ENCODE results near the gene CYTH1. TPM values are rescaled to one million over a fixed set of nuclear protein-coding genes. Genes with fewer than 3 reads are reported as not detected.

Gene CYTH1
- polyA plus RNA-seq, 1 donor from 2014 or later, result 210 TPM

DNA sequence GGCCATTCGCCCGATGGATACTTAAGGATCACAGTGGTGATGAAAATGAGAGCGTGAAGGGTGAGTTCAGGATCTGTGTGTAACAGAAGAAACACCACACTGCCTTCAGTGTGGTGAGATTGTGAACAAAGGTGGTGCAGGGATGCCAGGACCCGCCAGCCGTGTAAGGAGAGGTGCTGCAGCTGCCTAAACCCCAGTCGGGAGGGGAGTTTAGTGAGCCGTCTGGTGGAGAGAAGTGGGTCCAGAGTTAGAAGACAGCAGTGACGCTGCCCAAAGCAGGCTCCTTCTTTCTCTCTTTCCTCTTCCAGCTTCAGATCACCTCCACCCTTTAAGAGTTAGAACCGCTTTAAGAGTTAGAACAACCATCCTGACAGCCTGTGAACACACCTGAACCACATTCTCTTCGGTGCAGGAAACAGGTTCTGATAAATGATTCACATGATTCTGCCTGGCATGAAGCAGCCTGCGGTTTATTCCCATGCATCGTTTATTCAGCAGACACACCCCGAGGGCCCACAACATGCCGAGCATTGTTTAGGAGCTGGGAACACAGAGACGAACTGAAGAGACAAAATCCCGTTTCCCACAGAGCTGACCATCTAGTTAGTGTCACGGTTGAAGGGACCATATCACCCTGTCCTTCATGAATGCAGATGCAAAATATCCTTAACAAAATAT lies 120.8 kb downstream of the CYTH1 start:
- H3K9me3 Mint-ChIP-seq, result no peaks in the 10 kb centered on the region
- H3K27me3 Mint-ChIP-seq, result no peaks in the 10 kb centered on the region
- no peak overlapping the region for H3K27ac Mint-ChIP-seq

DNA sequence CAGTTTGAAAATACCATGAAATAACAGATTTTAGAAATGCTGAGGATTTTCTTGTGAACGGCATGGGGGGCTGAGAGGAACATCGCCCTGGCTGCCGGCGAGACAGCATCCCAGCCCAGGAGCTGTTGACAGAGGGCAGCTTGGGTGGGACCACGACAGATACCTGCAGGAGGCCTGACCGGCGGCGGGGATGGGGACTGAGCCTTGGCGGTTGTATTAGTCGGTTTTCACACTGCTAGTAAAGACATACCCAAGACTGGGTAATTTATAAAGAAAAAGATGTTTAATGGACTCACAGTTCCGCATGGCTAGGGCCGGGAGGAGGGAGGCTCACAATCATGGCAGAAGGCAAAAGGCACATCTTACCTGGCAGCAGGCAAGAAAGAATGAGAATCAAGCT lies 122.5 kb downstream of the CYTH1 start:
- H3K9me3 Mint-ChIP-seq, result no peaks in the 10 kb centered on the region
- no peak overlapping the region for H3K27ac Mint-ChIP-seq
- H3K4me1 Mint-ChIP-seq, result no peaks in the 10 kb centered on the region
- no peaks in the 10 kb centered on the region for H3K27me3 Mint-ChIP-seq
- no peak overlapping the region for H3K4me3 Mint-ChIP-seq
- peaks cover 4% of the 10 kb centered on the region for H3K36me3 Mint-ChIP-seq

More for the DNA sequence above, 120.8 kb downstream of the CYTH1 start:
- no peak overlapping the region for H3K4me3 Mint-ChIP-seq
- peaks cover 4% of the 10 kb centered on the region for H3K36me3 Mint-ChIP-seq
- H3K4me1 Mint-ChIP-seq, result peaks cover 9 to 12% (median 10%) of the 10 kb centered on the region in 3 donors

DNA sequence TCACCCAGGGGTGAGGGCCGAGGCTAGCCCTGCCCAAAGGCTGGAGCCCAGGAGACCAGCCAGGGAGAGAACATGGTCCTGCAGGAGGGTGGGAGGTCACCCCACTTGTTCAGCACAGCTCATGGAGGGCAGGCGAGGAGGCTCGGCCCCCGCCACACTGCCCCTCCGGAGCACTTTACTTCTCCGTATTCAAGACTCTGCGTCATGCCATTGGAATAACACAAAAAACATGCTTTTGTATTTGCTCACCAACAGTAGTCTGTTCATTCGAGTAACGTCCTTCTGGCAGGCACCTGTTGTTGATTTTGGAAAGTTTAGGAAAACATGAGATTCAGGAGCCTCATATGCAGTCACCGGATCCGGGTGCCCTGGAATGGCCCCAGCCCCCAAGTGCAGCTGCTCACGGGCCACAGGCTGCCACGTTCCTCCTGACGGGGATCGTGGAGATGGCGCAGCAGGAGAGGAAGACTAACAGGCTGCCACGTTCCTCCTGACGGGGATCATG lies 123.7 kb downstream of the CYTH1 start:
- H3K9me3 Mint-ChIP-seq, result no peaks in the 10 kb centered on the region
- H3K4me1 Mint-ChIP-seq, result no peaks in the 10 kb centered on the region
- no peaks in the 10 kb centered on the region for H3K27me3 Mint-ChIP-seq
- H3K36me3 Mint-ChIP-seq, result peaks cover 4% of the 10 kb centered on the region
- H3K4me3 Mint-ChIP-seq, result no peak overlapping the region
- peak overlapping the region in 1 of 3 donors; percentile 16 for H3K27ac Mint-ChIP-seq

DNA sequence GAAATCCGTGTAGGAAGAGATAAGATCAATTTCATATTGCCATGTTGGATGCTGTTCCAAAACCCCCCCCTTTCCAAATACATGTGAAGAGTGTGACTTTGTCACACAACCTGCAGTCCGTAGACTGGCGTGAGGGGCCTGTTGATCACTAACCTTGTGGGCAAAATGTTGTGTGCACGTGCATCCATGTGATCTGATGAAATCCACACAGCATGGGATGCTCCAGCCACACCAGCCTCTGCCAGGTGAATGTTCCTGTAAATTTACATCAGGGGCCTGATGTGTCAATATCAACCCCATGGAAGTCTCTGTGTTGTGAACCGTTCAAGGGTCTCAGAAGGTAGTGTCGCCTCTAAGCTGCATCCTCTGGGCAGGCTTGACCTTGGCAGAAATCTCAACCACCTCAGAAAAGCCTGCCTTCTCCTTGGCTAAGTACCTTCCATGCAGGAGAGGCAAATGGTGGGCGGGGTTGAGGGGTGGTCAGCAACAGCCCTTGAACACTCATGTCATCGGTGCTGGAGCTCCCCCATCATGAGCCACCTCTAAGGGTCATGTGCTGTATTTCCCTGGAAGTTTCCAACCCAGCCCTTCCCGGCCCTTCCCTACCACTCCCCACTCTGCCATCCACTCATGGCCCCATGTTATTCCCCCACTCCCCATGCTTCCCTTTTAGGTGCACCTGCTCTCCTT lies 126.7 kb downstream of the CYTH1 start:
- Mint-ChIP-seq H3K4me1 (no peaks in the 10 kb centered on the region), H3K36me3 (no peaks in the 10 kb centered on the region), H3K27ac (no peak overlapping the region), H3K9me3 (no peaks in the 10 kb centered on the region), H3K4me3 (no peak overlapping the region), H3K27me3 (no peaks in the 10 kb centered on the region)

DNA sequence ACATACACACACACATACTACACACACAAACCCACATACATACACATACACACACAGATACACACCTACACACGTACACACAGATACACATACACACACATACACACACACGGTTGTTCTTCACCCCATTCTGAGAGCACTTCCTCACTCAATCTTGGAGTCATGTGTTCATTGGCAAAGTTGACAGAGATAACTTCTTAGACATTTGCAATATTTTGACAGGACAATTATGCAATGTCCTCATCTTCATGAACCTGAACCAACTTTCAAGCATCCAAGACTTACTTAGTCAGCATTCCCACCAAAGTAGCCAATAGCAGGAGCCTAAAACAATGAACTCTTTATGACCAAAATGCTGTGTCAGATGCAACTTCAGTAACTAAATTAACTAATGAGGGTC lies 127.7 kb downstream of the CYTH1 start:
- Mint-ChIP-seq H3K4me1 (no peaks in the 10 kb centered on the region), H3K4me3 (no peak overlapping the region), H3K36me3 (no peaks in the 10 kb centered on the region), H3K9me3 (peaks cover 0 to 5% (median 2%) of the 10 kb centered on the region in 3 donors), H3K27me3 (peaks cover 3% of the 10 kb centered on the region), H3K27ac (peak overlapping the region in 1 of 3 donors; percentile 41)

DNA sequence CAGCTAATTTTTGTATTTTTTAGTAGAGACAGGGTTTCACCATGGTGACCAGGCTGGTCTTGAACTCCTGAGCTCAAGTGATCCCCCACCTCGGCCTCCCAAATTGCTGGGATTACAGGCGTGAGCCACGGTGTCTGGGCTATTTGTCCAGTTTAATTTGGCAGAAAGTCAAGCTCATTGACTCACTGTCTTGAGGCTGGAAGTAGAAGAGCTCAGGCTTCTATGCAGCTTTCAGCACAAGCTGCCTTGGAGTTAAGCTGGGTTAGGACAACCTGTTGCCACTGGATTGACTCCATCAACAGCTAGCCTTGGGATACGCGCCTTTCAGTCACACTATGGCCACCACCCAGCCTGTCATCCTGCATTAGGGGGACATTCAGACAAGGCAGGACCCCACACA lies 128.7 kb downstream of the CYTH1 start:
- Mint-ChIP-seq H3K4me1 (no peaks in the 10 kb centered on the region), H3K36me3 (no peaks in the 10 kb centered on the region), H3K27ac (no peak overlapping the region), H3K9me3 (peaks cover 3 to 7% (median 5%) of the 10 kb centered on the region in 3 donors), H3K4me3 (no peak overlapping the region), H3K27me3 (peaks cover 4% of the 10 kb centered on the region)

DNA sequence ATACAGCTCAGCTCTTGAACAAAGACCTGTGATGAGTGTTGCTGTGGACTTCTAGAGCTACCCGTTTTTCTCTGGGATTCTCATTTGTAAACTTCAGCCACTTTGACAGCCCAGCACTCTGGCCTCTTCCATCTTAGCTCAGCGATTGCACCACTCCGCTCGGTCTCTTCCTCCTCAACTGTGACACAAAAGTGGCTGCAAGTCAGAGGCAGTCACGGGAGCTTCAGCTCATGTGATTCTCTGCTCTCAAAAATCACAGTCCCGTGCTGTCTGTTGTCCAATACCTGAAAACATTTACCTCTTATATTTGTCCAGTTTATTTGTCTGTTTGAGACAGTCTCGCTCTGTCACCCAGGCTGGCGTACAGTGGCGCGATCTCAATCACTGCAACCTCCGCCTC lies 129.2 kb downstream of the CYTH1 start:
- Mint-ChIP-seq H3K4me3 (peak overlapping the region in 1 of 4 donors; percentile 25), H3K27me3 (peaks cover 4% of the 10 kb centered on the region), H3K36me3 (peaks cover 2% of the 10 kb centered on the region), H3K9me3 (peaks cover 4 to 7% (median 5%) of the 10 kb centered on the region in 3 donors), H3K4me1 (no peaks in the 10 kb centered on the region), H3K27ac (no peak overlapping the region)

DNA sequence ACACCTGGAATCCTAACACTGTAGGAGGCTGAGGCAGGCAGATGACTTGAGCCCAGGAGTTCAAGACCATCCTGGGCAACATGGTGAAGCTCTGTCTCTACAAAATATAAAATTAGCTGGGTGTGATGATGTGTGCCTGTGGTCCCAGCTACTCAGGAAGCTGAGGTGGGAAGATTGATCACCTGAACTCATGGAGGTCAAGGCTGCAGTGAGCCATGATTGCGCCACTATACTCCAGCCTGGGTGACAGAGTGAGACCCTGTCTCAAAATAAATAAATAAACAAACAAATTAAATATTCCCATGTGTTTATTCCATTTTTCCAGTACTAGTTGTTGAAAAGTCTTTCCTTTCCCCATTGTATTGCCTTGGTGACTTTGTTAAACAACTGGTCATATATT lies 130.0 kb downstream of the CYTH1 start:
- H3K9me3 Mint-ChIP-seq, result peaks cover 5 to 7% (median 7%) of the 10 kb centered on the region in 3 donors
- H3K36me3 Mint-ChIP-seq, result peaks cover 2% of the 10 kb centered on the region
- peaks cover 0 to 3% (median 1%) of the 10 kb centered on the region in 3 donors for H3K4me1 Mint-ChIP-seq
- H3K27ac Mint-ChIP-seq, result no peak overlapping the region
- H3K27me3 Mint-ChIP-seq, result peaks cover 4% of the 10 kb centered on the region
- no peak overlapping the region for H3K4me3 Mint-ChIP-seq

DNA sequence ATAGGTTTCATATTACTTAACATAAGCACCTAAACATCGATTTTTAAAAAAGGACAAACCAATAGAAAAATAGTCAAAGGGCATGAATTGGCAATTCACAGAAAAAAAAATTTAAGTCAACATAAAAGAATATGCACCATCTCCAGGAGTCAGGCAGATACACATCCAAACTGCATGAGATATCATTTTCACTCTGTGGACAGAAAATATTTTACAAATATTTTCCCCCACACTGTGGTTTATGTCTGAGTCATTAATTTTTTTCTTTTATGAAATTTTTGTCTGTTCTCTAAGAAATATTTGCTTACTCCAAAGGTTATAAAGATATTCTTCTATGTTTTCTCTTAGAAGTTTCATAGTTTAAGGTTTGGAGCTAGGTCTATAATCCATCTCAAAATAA lies 130.5 kb downstream of the CYTH1 start:
- no peak overlapping the region for H3K27ac Mint-ChIP-seq
- H3K4me3 Mint-ChIP-seq, result no peak overlapping the region

DNA sequence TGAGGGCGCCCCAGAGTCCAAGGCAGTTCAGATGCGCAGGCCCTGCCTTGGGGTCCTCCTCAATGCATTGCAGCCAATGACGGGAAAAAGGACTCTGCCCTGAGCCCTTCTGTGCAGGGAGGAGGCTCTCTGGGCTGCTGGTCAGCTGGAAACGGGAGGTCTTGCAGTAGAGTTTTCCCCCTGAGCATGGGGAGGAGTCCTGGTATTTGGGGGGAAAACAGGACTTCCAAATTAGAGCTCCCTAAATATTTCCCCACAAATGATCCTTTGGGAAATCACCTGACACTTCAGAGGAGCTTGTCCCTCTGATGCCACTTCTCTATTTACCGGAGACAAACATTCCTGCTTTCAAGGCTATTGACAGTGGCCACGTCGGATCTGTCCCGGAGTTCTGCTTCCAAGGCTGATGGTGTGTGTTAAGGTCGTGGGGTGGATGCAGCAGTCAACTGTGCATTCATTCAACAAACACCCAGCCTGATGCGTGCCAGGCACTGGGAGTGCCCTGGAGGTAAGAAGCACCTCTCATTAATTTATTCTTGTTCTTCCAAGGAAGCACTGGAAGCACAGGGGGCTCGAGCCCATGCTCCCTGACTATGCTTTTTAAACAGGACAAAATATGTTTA lies 131.9 kb downstream of the CYTH1 start:
- H3K36me3 Mint-ChIP-seq, result peaks cover 4% of the 10 kb centered on the region
- no peak overlapping the region for H3K4me3 Mint-ChIP-seq
- H3K27ac Mint-ChIP-seq, result no peak overlapping the region
- H3K9me3 Mint-ChIP-seq, result peaks cover 5 to 7% (median 7%) of the 10 kb centered on the region in 3 donors
- peaks cover 4% of the 10 kb centered on the region for H3K27me3 Mint-ChIP-seq
- peaks cover 5 to 14% (median 12%) of the 10 kb centered on the region in 3 donors for H3K4me1 Mint-ChIP-seq

More for the DNA sequence above, 130.5 kb downstream of the CYTH1 start:
- H3K36me3 Mint-ChIP-seq, result peaks cover 2% of the 10 kb centered on the region
- peaks cover 4% of the 10 kb centered on the region for H3K27me3 Mint-ChIP-seq
- peaks cover 5 to 7% (median 7%) of the 10 kb centered on the region in 3 donors for H3K9me3 Mint-ChIP-seq
- peaks cover 0 to 4% (median 2%) of the 10 kb centered on the region in 3 donors for H3K4me1 Mint-ChIP-seq

DNA sequence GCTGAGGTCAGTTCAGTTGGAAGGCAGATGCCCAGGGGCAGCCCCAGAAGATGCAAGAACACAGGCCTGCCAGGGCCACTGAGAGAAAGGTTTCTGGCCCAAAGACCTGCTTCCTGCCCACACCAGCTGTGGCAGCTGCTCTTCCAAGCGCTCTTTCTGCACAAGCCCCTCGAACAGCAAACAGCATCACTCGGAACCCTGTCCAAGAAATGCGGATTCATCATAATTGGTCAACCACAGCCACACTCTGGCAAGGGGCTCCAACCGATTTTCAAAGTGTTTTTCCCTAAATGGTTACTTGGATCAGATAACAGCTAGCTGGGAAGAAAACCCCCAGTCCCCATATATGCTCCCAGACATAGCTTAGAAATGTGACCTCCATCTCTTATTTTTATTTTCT lies 133.8 kb downstream of the CYTH1 start:
- peaks cover 5 to 7% (median 7%) of the 10 kb centered on the region in 3 donors for H3K9me3 Mint-ChIP-seq
- peaks cover 4% of the 10 kb centered on the region for H3K27me3 Mint-ChIP-seq

DNA sequence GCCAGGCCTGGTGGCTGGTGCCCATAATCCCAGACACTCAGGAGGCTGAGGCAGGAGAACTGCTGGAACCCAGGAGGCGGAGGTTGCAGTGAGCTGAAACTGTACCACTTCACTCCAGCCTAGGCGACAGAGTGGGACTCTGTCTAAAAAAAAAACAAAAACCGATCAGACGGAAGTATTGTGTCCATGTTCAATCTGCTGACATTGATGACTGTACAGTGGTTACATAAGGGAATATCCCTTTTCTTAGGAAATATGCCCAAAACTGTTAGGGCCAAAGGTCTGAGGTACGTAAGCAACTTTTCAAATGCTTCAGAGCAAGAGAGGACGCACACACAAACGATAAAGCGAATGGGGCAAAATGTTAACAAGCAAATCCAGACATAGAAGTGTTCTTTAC lies 135.0 kb downstream of the CYTH1 start:
- Mint-ChIP-seq H3K27me3 (peaks cover 4% of the 10 kb centered on the region), H3K27ac (peak overlapping the region in 1 of 3 donors; percentile 97), H3K4me3 (no peak overlapping the region), H3K36me3 (peaks cover 4% of the 10 kb centered on the region), H3K9me3 (peaks cover 5 to 7% (median 7%) of the 10 kb centered on the region in 3 donors), H3K4me1 (peaks cover 6 to 14% (median 12%) of the 10 kb centered on the region in 3 donors)

More for the DNA sequence above, 133.8 kb downstream of the CYTH1 start:
- peaks cover 4% of the 10 kb centered on the region for H3K36me3 Mint-ChIP-seq
- H3K4me3 Mint-ChIP-seq, result no peak overlapping the region
- no peak overlapping the region for H3K27ac Mint-ChIP-seq
- H3K4me1 Mint-ChIP-seq, result peaks cover 6 to 14% (median 12%) of the 10 kb centered on the region in 3 donors

DNA sequence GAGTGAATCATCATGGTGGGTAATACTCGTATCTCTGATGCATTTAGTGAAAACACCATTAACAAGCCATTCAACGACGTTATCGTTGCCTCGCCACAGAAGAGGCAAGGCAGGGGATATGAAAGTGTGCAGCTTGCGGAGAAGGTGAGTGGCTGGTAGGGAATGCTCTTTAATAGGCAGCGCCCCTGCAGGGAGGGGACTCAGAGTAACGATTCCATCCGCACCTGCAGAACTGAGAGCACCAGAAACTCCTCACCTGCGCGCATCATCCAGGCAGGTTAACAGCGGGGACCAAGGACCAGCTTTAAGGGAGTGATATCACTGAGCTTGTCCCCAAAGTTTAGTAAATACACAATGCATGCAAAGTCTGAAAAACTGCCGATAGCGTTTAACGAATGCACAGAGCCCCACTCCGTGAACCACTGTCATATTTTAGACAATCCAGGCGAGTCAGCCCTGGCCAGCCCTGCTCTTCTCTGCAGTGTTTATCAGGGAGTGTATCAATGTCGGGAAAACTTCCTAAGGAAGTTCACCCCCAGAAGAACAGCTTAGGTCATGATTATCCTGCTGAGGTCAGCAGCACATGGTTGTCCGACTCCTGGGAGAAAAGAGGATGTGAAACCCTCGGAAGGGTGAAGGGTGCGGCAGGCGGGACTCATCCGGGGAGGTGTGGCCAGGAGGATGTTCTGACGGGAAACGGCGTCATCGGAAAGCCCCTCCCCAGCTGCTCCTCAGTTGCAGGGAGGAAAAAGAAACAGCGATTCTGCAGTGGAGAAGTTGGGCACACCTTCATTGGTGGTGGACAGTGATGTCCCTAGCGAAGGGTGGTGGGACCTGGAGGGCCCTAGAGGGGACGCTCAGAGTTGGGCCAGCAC lies 136.4 kb downstream of the CYTH1 start:
- Mint-ChIP-seq H3K4me3 (peak overlapping the region; percentile 54 to 90 (median 80)), H3K4me1 (peaks cover 6 to 14% (median 12%) of the 10 kb centered on the region in 3 donors), H3K36me3 (peaks cover 5% of the 10 kb centered on the region), H3K27ac (peak overlapping the region; percentile 80 to 97 (median 96)), H3K27me3 (peaks cover 4% of the 10 kb centered on the region), H3K9me3 (peaks cover 5 to 7% (median 7%) of the 10 kb centered on the region in 3 donors)

DNA sequence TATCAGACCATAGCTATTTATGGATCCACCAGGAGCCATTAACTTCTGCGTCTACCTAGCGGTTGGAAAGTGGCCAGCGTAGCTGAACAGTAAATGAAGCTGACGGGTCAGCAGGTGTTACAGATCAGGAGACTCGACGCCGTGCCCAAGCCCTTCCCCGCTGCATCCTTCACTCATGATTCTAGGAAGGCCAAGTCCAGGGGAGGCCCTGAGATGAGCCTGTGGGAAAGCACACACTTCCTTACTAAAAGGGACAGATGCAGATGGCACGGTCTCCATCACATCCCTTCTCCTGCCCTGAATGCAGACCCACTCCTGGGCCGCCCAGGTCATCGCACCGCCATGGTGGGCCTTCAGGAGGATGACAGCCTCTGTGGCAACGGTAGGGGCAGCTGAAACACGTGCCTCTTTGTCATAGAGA lies 137.1 kb downstream of the CYTH1 start:
- peaks cover 7% of the 10 kb centered on the region for H3K36me3 Mint-ChIP-seq
- peaks cover 6 to 14% (median 12%) of the 10 kb centered on the region in 3 donors for H3K4me1 Mint-ChIP-seq
- H3K4me3 Mint-ChIP-seq, result no peak overlapping the region
- peaks cover 5 to 7% (median 7%) of the 10 kb centered on the region in 3 donors for H3K9me3 Mint-ChIP-seq
- H3K27me3 Mint-ChIP-seq, result peaks cover 4% of the 10 kb centered on the region
- peak overlapping the region in 2 of 3 donors; percentile 80 to 90 for H3K27ac Mint-ChIP-seq
